OCI-LY1 (cell line): ENCODE data around the gene SREBF1.

Experiments
- CTCF ChIP-seq: fragments of 200-600 bp; sonication (generic), shearing (Covaris generic); IDR thresholded peaks from 2 replicates; pipeline ENCODE4 v1.5.1; 2017; ENCODE audit warnings: mild to moderate bottlenecking, antibody characterized with exemption, low read length, moderate library complexity, mixed read lengths
- EZH2 ChIP-seq: fragments of 200-600 bp; sonication (generic), shearing (Covaris generic); IDR thresholded peaks from 2 replicates; pipeline ENCODE4 v1.8.0; 2017; ENCODE audit warnings: borderline replicate concordance, mixed run types, mild to moderate bottlenecking, antibody characterized with exemption, low read length, moderate library complexity, mixed read lengths

GRCh38 chr17:17818088-17818526, 18.7 kb downstream of the SREBF1 start:
- no peak for TF ChIP-seq CTCF
- TF ChIP-seq EZH2 = no peak
